Activated T-cell treated with anti-CD3 and anti-CD28 coated beads, Interleukin-2, amount 50 U/mL, for 48 hours (primary cell): ENCODE data around the gene CYTH1.
A peak's percentile ranks its signal among the peaks of the same experiment; 100 is the strongest.

Experiments used
- DNase-seq, 2 experiments: peaks; one replicate each; pipeline ENCODE4 v3.0.0-alpha.2; 2020

Gene CYTH1

DNA sequence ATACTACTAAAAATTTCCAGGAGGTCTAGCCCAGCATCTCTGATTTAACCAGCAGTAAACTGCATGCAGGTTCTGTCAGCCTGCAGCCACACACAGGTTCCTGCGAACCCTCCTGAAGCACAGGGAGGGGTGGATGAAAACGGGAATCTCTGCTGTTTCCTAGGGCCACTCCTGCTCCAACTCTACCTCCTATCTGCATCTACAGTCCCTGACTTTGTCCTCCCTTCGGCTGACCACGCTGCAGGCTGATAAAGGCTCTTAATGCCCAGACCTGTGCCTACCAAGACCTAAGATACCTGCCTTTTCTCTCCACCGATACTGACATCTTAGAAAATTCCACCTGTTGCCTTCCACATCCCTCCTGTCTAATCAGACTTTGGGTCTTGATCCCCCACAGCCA lies 50.2 kb downstream of the CYTH1 start:
- no peak for DNase-seq

DNA sequence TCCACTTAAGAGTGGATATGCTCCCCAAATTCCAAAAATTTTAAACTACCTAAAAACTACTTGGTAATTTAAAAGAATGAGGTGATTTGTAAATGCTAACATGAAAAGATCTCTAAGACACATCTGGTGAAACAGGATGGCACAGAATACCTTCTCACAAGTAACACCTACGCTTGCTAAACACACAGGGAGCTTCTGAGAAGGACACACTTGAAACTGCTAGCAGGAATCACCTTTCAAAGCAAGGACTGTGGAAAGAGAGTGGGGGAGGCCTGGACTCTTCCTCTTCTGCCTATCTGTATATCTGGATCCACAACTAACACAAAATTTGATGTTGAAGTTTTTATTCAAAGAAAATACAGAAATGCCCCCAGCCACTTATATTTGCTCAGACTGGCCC lies 52.4 kb downstream of the CYTH1 start:
- DNase-seq, result no peak

DNA sequence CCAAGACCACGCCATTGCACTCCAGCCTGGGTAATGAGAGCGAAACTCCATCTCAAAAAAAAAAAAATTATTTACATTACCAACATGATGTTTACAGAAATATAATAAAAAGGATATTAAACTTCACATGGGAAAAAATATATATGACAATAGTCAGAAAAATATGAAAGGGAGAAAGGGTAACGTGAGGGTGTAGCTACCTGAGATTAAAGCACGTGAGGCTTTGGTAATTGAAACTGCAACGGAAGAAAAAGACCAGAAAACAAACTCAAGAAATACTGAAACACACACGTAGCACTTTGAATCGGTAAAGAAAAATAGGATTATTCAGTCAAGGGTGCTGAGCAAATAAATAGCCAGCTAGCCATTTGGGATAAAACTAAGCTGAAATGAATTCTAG lies 53.6 kb downstream of the CYTH1 start:
- DNase-seq, result no peak

DNA sequence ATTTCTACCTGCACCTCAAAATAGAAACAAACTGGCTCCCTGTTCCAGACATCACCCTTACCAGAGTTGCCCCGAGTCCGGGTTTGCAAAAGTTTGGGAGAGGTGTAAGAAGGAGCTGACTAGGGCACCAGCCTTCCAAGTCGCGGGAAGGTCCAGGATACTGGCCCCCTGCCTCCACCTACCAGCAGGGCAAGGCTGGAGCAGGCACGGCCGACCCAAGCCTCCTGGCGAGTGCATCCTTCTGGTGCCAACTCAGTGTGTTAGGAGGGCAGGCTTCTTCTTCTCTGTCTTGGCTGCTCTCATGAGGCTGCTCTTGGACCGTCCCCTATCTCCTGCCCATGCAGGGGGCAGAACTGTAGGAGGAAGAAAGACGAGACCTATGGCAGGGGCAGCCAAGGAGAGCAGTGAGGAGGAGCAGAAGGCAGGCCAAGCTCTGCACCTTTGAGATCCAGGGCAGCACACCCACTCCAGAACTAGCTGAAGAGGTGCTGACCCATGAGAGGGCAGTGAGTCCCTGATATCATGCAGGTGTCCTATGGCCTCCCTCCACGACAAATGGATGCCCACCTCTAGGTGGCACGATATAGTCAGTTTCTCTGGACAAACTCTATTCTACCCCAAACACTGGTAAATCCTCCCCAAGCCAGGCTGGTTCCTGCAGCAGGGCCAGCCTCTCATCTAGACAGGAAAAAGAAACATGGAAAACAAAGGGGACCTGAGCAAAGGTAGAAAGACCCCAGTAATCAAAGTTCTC lies 54.4 kb downstream of the CYTH1 start:
- peak in 1 of 2 experiments; percentile 22 for DNase-seq

DNA sequence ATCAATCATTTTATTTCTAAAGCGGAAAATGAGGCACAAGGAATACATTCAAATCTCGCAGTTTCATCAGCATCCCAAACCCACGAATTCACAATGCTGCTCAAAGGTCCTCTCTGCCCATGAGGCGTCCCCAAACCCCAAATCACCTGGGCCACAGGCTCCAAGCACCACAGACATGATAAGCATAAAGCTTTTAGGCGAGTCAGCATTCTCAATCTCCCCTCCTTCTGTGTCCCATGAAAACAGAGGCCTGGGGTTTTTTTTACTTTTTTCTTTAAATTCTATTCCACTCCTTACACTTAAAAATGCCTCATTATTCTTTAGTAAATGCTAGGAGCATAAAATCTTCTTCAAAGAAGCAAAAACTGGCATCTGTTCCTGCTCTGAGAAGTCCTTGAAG lies 55.0 kb downstream of the CYTH1 start:
- DNase-seq, result no peak

DNA sequence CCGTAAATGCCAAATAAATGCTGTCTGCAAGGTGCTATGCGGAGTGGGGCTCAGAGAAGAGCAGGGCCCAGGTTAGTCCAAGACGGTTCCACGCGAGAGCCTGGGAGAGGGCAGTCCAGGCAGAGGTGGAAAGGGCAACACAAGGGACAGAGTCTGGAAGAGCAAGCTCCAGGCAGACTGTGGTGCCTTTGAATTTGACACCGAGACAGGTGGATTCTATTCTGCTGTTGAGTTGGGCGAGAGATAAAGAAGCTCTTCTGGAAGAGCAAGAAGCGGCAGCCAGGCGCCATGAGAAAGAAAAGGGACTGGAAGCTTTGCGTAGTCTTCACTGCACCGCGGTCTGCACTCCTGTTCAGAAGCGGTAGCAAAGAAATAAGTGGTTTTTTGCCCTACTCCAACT lies 55.6 kb downstream of the CYTH1 start:
- no peak for DNase-seq

DNA sequence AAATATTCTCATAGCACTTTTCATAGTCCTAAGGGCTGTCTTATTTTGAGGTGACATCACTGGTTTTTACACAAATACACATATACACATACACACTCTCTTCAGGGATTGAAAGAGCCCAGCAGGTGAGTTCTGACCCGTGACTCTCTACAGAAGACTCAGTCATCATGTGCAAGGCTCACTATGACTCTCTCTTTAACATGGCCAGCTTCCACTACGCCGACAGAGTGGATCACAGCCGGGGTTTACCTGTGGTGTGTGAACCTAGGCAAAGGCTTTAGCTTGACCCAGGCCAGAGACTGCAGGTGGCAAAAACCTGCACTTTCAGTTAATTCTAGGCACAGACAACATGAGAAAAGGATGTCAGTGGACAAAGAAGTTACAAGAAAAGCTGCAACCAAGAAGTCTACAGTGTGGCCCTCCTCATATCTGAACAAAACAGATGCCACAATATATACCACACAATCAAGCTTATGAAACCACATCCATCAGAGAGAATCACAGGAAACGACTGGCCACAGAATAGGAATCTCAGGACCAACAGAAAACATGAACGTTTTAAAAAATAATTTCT lies 56.5 kb downstream of the CYTH1 start:
- peak; percentile 65 to 67 for DNase-seq

DNA sequence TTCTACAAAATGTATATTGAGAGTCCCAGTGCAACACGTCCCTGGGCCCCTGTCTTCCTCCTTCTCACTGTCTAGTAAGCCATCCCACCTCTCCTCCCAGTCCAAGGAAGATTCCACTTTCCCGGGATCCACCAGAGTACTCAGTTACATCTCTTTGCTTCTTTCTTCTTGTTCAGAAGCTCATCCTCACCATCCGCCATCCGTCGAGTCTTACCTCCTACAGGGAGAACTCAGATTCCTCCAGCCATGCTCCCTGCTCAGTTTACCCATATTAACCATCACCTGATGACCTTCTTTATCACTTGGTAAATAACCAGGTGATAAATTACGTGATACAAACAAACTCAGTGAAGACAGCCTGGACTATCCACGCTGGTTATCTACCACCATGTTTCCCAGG lies 57.1 kb downstream of the CYTH1 start:
- DNase-seq, result no peak

DNA sequence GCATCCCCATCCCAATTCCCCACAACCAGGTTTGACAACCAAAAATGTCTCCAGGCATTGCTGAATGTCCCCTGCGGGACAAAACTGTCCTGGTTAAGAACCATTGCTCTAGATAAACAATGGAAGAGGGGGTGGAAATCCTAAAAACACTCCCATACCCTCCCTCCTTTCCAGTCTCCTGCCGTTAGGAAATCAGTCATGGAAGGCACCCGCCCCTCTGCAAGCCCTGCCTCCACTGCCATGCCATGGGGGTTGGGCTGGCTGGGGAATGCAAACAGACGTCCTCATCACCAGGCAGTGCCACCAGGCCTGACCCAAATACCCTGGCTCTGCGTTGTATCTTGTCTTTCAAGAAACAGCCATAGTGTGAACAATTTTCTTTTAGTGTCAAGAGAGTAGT lies 57.5 kb downstream of the CYTH1 start:
- DNase-seq, result no peak

DNA sequence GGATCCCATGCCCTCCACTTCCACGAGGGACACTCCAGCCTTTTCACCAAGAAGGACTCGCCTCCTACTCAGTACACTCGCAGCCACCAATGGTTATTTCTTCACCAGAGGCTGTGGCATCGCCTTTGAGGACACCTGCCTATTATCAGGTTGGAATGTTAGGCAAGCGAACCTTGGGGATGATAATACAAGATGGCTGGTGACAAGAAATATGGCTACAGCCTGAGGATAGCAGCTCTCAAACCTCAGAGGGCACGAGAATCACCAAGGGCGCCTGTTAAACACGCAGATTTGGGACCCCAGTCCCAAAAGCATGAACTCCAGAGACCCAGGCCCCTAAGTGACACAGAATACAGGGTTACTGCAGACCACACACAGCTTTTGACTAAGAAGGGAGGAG lies 58.1 kb downstream of the CYTH1 start:
- DNase-seq, result no peak

DNA sequence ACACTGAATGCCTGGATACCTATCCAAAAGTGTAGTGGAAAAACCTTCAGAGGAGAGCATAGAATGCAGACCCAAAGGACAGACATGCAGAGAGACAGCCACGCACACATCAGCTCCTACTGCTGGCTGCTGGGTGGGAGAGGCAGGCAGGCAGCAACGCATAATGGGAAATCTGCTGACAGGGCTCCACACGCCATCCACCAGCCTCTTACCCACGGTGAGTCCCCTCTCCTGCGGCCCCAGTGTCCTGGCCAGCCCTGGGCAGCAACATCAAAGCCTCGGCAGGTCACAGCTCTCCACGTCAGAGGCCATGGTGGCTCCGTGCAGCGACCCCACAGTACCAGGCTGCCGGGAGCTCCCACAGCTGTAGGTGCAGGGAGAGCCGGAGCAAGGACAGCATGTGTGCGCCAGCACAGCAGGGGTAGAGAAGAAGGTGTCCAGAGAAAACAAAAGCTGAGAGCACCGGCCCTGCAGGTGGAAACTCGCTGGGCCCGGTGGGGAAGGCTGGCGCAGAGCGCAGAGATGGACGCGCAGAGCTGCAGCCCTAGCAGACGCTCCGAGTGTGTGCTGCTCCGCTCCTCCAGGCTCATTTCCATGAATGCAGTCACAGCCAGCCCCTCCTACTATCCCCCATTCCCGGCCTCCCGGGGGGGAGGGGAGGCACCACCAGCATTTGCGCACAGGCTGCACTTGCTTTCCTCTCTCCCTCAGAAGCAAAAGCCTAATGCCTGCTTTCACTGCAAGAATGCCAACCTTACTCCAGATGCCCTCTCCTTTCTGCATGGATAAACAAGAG lies 58.9 kb downstream of the CYTH1 start:
- no peak for DNase-seq

DNA sequence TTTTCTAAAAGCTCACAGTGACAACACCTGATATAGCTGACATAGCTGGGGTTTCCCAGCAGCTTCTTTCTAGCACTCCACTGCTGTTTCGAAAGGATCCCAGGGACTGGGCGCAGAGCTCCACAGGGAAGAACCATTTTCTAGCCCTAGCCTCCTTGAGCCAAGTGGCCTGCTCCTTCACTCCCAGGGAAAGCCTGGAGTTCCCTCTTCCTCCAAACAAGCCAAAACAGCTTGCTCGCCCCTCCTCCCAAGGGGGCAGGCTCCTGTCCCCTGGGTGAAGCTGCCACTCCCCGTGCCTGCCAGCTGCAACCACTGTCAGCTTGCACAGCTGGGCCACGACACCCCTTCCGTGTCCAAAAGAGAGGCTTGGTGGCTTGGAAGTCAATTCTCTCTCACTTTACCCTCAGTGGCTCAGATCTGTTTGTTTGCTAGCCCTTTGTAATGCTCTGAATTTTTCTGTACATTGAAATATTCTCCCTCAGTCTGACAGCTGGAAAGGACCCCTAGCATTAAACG lies 59.8 kb downstream of the CYTH1 start:
- no peak for DNase-seq

DNA sequence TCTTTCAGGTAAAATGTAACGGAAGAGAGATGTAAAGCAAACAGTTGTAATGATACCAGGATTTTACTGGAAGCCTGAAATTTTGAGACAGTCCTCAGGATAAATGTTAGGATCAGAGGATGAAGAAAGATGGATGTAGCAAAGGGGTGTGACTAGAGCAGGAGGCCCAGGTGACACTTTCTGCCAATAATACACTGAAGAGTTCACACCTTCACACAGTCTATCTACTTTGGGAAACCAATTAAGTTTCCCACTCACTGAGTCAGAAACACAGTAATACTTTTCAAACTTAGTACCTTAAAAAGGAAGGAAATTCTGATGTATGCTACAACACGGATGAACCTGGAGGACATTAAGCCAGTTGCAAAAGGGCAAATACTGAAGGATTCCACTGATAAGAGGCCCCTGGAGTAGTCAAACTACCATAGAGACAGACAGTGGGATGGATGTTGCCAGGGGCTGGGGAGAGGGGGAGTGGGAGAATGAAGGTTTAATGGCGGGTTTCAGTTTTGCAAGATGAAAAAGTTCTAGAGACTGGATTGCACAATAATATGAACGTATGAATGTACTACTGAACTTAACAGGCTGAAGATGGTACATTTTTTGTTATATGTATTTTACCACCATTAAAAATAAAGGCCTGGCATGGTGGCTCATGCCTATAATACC lies 62.3 kb downstream of the CYTH1 start:
- peak; percentile 63 to 64 for DNase-seq

DNA sequence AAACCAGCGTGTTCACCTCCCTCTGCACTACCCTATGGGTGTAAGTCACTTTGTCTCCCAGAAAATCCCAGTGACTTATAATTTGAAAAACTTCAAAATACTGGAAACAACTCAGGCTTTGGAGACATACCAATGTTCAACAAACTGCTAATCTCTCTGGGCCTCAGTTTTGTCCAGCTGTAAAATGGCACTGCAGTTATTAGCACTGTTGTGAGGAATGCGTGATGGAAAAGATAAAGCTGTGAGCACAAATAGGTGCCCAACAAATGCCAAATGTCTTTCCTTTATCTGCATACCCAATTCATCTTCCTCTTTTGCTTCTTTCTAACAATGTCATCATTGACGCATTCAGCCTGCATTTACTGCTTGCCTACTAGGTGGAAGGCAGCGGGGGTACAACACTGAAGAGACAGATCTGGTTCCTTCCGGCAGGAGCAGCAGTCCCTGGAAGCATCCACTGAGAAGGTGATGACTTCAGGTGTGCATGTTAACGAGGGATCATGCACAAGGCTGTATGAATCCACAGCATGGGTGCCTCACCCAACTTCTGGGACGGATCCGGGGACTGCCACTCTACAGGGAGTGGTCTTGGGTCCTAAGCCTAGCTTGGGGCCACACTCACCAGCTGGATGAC lies 63.4 kb downstream of the CYTH1 start:
- no peak for DNase-seq

DNA sequence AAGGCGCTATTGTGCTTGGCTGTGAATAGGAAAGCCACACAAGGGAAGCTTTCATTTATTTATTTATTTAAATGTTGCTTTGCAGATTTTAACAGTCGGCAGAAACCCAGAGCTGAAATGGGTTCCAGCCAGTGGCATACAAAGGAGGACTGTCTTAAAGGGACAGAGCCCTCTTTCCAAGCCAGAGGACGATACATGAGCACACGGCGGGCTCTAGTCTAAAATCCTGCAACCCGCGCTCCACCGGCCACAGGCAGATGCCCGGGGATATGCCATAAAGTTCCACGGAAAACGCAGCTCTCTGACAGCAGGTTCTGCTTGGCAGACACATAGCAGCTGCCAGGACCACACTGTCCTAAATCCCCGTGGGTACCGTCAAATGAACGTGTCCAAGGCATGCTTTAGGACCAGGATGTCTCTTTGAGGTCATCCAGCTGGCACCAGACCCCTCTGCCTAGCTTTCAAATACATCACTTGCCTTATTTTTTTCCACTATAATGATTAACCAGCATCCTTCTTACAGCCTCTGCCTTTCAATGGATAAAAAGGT lies 64.6 kb downstream of the CYTH1 start:
- DNase-seq, result no peak

DNA sequence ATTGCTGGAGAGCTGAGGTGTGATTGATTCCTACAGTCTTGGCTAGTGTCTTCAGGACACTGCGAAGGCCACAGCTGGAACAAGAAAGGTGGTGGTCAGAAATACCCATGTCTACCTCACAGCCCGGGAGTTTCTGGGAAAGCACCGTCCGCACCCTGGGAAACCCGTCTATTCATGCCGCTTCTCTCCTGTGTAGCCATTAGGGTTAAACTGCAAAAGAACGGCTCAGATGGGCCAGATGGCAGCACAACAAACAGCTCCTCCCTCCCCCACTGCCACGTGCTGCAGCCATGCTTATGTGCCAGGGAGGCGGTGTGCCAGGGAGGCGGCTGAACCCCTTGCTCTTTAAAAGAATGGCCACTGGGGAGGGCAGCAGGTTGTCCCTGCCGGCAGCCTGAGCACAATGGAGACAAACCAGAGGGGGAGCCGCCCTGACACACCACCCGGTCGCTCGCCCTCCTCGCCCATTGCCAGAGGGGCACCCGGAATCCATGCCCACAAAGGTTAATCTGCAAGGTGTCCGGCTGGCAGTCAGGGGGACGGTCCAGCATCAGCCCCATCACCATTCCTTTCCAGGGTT lies 65.2 kb downstream of the CYTH1 start:
- DNase-seq, result no peak

DNA sequence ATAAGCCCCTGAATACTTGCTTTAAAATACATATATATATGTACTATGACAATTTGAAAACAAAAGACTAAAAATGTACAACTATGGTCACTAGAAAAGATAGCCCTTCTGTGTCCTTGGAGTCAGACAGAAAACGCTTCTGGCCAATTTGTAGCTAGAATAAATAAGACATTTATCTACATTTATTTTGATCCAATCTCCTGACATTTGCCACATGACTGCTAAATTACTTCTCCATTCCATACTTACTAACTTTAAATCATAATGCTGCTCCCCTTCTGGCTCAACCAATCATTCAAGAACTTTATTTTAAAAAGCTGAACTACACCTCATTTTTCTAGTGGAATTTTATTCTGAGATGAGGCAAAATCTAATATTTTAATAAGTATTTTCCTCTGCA lies 65.8 kb downstream of the CYTH1 start:
- DNase-seq, result no peak

DNA sequence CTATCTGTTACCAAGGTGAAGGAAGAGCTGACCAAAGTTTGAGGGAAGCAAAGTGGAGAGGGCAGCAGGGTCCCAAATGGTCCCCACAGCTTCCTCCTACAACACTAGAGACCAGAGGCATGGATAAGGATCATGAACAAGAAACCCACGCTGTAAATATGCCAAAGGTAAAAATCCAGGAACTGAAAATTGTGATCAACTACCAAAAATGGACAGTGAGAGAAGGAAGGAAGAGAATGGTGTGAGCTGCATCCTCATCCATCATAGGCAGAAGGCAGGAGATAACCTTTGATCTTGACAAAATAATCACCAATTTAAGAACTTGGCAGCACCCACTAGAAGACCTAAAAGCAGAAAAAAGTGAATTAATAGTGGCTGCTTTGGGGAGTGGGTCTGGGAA lies 66.2 kb downstream of the CYTH1 start:
- DNase-seq, result no peak

DNA sequence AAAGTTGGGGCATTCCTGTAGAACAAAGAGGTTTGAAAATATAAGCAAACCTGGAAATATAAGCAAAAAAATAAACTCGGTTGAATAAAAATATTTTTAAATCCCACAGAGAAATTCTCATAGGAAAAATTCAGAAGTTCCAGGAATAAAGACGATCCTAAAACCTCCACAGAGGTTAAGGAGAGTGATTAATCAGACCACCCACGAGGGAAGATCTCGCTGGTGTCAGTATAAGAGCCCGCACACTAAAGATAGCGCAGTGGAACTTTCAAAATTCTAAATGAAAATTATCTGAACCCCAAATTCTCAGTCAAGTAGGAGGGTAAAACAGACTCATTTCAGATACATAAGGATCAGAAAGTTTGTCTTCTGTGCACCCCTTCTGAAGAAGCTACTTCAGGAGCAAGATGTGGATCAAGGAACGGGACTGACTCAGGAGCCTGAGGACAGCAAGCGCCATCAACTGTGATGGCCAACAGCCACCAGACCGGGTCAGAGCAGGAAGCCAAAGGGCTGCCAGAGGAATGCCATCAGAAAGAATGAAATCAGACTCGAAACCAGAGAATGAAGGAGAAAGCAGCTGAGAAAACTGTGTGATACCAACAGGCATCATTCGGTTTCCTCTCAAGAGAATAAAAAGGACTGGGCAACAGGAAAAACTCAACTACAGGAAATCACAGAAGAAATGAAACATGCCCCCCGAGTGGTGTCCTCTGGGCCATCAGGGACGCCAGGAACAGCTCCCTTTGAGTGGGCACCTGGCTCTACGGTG lies 66.9 kb downstream of the CYTH1 start:
- DNase-seq, result no peak

DNA sequence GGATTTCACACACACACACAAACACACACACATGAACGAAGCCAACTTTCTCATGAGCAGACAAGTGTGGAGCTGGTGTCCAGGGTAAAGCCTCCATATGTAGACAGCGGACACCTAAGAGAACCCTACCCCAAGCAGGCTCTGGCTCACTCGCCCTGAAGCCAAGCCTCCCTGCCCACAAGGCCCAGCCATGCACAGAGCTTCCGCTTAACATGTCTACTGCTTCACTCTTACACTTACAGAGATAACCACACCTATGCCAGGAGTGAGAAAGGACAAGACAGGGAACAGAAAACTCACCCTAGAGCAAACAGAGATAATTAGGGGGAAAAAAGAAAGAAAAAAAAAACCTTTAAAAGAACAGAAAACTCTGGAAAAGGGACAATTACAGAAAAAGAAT lies 67.5 kb downstream of the CYTH1 start:
- DNase-seq, result no peak

DNA sequence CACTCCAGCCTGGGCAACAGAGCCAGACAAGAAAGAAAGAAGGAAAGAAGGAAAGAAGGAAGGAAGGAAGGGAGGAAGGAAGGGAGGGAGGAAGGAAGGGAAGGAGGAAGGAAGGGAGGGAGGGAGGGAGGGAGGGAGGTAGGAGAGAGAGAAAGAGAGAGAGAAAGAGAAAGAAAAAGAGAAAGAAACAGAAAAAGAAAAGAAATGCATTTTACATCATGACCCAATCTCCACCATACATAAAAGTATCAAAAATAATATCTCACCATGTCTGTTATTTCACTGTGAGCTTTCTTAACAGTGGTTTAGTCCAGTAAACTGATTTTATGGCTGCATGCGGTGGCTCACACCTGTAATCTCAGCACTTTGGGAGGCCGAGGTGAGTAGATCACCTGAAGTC lies 70.0 kb downstream of the CYTH1 start:
- no peak for DNase-seq
